NCI-H226 (cell line): ENCODE results near the gene RGS10.
"Not testable (repeated sequence)": the region's sequence is repeated elsewhere in the genome, so short reads cannot be mapped to it uniquely, and the experiment has no call there.

Source experiments
- DNase-seq: peaks from one replicate; pipeline ENCODE4 v3.0.0-alpha.2; 2015

RGS10 gene

DNA sequence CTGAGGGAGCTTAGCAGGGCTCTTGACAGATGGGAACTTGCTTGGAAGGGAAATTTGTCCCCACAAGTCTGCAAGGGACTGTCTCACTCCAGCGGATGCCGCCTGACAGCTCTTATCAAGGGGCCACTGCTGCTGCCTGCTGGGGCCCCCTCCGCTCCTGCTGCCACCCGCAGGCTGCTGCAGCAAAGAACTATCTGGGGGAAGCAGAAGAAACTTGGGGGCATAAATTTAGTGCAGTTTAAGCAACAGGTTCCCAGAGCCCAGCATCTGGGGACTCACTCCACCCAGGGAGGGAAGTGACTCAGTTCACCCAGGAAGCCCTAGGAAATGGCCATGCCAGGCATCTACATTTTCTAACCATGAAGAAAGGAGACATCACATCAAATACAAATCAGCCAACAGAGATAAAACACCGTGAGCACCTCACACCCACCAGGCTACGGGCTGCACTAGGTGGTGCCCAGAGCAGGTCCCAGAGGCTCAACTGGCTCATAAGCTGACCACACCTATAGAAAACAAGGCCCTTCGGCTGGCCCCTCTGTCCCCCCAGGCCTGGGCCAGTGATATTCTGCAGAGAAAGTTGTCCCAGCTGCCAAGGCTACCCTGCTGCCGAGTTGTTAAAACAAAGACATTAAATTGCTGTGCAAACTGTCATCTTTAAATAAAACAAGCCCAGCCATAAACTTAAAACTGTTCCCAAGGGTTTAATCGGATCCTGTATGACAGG lies 3.7 kb downstream of the RGS10 start:
- no peak for DNase-seq

- DNase-seq, result no peak
These were observed 4.4 kb downstream of the RGS10 start for GRCh38 chr10:119537953-119538630.

DNA sequence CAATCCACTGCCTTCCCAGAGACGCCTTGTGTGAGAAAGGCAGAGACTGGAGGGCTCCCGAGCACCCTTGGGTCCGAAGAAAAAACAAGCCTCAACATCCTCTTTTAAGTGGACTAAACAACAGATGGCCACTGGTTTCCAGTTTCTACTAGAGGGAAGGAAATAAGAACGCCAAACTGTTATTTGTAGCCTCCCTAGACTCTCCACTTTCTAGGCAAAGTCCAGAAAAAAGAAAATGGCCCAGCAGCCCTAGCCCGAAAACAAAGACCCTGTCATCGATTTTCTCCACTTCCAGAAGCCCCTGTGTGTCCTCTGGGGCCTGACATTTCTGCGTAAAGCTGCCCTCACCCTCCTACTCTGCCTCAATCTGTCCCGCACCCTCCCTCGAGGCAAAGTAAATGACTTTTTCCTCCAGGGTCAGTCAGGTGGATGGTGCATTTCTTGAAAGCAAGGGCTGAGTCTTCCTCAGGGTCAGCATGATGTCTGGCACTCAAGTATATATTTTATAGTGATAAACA lies 6.0 kb downstream of the RGS10 start:
- DNase-seq, result no peak

DNA sequence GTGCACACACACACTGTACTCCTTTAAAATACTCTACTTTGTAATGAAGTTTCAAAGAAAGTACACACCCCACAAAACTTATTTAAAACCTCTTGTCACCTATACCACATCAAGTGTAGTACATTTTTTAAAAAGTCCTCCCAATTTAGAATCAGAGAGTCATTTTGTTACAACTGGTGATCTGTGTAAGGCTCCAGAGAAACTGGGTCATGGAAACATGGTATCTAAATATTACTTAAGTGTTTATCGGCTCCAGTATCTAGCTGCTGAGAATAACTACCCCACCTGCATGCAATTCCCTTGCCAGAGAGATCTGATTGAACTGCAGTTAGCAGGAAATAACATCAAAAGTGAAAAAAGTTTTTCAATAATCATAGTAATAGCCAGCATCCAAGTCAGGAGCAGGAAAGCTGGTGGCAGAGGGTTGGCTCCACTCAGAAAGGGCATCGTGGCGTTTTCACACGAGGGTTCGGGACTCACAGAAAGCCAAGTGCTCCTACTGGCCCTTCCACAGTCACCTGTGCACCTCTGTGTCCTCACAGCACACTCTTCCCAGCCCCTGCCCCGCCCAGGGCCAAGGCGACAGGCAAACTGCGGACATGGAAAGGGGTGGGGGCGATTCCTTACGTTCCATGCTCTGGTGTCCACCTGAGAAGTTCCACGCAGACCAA lies 6.5 kb downstream of the RGS10 start:
- no peak for DNase-seq

- DNase-seq, result no peak
These were observed 7.2 kb downstream of the RGS10 start for GRCh38 chr10:119535305-119535704.

GRCh38 chr10:119533473-119533872 lies 9.0 kb downstream of the RGS10 start:
- DNase-seq, result no peak

GRCh38 chr10:119532791-119533190 lies 9.7 kb downstream of the RGS10 start:
- not testable (repeated sequence) for DNase-seq

DNA sequence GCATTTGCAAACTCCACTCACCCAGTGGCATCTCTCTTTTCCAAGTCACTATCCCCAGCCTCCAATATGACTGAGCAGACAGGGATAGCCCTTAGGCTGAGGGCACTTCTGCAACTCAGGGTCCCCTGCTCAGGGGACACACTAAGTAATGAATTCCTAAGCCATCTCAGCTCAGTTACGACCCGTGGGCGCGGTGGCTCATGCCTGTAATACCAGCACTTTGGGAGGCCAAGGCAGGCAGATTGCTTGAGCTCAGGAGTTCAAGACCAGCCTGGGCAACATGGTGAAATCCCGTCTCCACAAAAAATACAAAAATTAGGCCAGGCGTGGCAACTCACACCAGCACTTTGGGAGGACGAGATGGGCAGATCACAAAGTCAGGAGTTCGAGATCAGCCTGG lies 10.3 kb downstream of the RGS10 start:
- DNase-seq, result not testable (repeated sequence)

- no peak for DNase-seq
These were observed 11.5 kb downstream of the RGS10 start for GRCh38 chr10:119531067-119531466.

DNA sequence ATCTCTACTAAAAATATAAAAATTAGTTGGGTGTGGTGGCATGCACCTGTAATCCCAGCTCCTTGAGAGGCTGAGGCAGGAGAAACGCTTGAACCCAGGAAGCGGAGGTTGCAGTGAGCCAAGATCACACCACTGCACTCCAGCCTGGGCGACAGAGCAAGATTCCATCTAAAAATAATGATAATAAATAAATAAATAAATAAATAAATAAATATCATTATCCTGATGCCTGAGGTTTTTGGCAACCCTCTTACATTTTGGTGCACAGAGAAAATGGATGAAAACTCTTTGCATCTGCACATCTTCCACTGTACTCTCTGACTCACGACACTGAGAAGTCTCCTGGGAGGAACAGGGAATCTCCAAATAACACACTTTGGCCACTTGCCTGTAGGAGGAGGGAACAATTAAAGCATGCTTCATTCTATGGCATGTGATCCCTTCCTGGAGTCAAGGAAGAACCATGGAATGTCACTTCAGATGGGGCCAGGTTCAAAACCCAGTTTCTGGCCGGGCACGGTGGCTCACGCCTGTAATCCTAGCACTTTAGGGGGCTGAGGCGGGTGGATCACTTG lies 13.8 kb downstream of the RGS10 start:
- DNase-seq, result peak; percentile 13

DNA sequence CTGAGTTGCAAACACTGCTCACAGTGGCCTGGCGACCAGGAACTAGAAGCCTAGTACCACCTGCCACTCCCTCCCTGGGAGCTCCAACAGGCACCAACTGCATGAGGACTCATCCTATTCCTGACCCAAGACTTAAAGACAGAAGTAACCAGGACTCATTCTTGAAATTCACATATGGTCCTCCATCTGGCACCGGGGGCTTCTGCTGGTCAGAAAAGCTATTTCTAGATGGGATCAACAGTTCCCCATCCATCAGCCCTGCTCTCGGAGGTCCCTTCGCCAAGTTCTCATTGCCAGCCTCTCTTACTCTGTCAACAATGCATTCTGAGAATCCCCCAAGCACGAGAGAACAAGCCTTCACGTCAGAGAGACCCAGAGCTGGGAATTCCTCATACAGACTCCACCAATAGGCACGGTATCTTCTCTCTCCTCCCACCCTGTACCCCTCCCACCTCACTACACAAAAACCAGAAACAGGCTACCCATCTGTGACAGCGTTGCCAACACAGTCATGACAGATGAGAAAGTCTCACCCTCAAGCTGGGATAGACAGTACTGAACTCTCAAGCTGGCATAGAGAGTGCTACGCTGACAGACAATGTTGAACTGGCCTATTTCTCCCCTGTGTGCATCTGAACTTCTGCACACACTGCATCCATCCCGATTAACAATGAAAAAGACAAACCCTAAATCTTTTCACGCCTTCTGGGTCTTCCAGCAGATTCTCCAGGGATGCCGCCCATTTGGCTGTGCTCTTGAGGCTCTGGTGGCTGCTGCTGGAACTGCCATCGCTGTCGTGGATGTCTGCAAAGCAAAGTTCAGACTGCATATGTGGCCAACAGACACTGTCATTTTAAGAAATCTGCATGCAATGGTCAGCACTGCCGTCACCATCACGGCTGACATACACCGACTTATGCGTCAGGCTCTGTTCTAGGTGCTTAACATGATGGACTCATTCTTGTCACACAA lies 15.6 kb downstream of the RGS10 start:
- DNase-seq, result no peak

GRCh38 chr10:119526149-119526548 lies 16.4 kb downstream of the RGS10 start:
- DNase-seq, result no peak

GRCh38 chr10:119525116-119525515 lies 17.4 kb downstream of the RGS10 start:
- no peak for DNase-seq

DNA sequence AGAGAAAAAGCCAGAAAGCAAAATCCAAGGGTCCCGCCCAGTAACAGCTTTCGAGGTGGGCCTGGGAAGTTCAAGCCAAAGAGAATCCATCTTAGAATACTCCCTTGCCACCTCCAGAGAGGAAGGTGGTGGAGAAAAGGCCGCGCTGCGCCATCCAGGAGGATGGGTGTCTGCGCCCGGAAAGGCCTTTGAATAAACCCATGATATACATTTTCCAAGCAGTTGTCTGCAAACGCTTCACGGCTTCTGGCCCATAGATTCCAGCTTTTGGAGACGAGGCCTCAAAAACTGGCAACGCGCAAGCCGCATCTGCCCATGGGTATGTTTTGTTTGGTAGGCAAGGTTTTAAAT lies 17.8 kb downstream of the RGS10 start:
- DNase-seq, result no peak

DNA sequence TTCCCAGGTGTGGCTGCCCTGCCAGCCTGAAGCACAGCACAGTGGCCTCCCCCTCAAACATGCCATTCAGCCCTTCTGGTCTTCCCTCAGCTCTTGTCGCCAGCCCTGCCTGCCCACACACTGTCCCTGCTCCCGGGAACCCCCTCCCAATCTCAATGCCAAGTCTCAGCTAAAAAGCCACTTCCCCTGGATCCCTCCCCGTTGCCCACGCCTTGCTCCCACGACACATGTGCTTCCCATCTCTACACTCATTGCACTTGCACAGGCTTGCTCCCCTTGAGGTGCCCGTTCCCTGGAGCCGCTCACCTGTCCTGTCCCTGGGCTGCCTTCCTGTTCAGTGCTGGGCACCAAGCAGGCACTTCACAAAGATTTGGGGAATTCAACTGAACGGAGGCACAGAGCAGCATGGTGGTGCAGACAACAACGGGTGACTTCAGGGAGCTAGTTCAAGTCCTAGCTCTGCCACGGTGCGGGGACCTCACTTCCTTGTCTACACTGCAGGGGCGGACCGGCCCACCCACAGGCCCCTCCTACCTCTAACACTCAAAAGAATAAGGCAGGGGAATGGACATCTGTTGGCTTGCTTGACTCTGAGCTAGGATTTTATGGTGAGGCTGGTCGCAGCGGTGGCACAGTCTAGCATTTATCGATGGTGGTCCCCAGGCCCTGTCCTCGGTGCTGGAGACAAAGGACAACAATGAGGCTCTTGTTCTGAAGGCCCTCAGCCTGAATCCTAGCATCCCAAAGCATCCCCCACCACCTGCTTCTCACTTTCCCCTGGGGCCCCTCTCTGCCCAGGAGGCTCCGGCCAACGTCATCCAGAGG lies 18.4 kb downstream of the RGS10 start:
- DNase-seq, result no peak

GRCh38 chr10:119522747-119523426 lies 19.6 kb downstream of the RGS10 start:
- DNase-seq, result no peak

DNA sequence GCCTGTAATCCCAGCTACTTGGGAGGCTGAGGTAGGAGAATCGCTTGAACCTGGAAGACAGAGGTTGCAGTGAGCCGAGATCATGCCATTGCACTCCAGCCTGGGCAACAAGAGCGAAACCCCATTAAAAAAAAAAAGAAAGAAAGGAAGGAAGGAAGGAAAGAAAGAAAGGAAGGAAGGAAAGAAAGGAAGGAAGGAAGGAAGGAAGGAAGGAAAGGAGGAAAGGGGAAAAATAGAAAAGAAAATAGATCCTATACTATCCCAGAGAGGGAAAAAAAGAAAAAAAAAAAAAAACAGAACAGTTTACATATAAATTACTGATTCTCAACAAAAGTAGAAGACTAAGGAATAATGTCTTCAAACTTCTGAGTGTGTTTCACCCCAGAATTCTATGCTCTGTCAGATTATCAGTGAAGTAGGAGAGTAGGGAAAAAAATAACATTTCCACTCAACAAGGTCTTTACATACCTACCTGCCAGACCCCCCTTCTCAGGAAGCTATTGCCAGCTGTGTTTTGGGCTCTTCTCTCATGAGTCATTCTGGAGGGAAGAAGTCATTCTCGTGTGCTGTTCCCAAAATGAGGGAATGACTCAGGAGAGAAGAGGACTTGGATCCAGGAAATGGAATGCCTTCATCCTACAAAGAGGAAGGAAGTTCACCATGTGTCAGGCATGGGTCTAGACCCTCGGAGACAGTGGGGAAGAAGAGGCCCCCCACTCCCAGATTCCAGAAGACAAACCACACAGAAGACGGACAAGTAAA lies 20.9 kb downstream of the RGS10 start:
- DNase-seq, result peak; percentile 52

DNA sequence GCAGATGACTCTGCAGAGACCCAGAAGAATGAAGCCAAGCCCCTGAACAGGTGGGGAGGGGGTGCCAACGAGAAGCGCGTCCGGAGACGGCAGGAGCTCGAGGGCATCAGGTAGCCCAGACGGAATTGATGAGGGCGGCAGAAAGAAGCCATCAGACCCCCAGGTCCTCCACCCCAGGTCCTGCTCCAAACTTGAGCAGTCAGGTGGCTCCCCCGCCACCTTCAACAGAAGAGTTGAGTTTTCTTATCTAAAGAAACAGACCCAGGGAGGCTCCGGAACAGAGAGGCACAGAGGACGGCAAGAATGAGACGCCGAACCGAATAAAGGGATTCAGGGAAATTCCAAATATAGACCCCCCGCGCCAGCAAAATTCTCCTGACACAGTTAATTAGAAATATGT lies 22.2 kb downstream of the RGS10 start:
- DNase-seq, result no peak

DNA sequence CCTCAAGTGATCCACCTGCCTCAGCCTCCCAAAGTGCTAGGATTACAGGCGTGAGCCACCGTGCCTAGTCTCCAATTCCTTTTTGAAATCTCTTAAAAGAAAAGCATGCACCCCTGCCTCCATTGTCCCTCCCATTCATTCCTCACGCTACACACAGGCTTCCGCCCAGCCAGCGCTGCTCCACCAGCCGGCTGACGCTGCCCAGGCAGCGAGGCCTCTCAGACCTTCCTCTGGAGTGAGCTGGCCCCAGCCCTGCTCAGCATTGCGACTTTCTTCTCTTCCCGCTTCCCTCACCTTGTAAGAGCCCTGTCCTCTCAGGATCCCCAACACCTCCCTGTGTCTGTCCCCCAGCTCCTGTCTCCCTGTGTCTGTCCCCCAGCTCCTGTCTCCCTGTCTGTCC lies 23.6 kb downstream of the RGS10 start:
- no peak for DNase-seq

DNA sequence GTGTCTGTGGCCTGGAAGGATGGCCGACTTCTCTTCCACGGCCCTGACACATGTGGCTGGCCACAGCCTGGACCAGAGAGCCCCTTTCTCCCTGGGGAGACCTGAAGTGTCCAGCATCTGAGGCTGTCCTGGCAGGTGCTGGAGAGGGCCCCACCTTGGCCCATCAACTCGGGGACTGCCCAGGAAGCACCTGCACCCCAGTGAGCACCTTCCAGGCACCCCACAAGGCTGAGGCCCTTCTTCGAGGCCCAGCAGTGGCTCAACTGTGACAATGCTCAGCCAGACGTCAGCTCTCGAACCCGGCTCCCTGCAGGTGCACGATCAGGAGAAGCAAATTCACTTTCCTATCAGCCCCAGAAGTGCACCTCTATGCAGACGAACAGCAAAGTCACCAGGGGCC lies 24.3 kb downstream of the RGS10 start:
- DNase-seq, result no peak
